GM23338 (cell line): Measurements from ENCODE around the gene TRPM2. TPM values are rescaled to one million over a fixed set of nuclear protein-coding genes. Genes with fewer than 3 reads are reported as not detected.

ENCODE experiments used
- ATAC-seq: fragments of 200-7000 bp; cut with Tn5 transposase; 3 replicates; pipeline ENCODE4 v1.9.1; 2020
- DNase-seq: peaks from one replicate; pipeline ENCODE4 v3.0.0-alpha.2; 2015; ENCODE audit warnings: low spot score
- H2AFZ ChIP-seq: fragments of 200-600 bp; sonication (generic); 2 replicates; pipeline ENCODE4 v1.8.0; 2016; ENCODE audit warnings: antibody characterized with exemption, mild to moderate bottlenecking, moderate library complexity
- H3F3A ChIP-seq: fragments of 200-600 bp; sonication (generic); replicated peaks from 2 replicates; pipeline ENCODE4 v1.8.0; 2017; ENCODE audit warnings: antibody characterized with exemption, mixed run types, low read depth
- H3K27ac ChIP-seq: fragments of 200-600 bp; sonication (generic); 2 replicates; pipeline ENCODE4 v1.6.1; 2016; ENCODE audit warnings: low read depth
- H3K27me3 ChIP-seq: fragments of 200-600 bp; sonication (generic); 2 replicates; pipeline ENCODE4 v1.8.0; 2016; ENCODE audit warnings: mild to moderate bottlenecking, mixed run types, moderate library complexity; ENCODE audit not compliant: insufficient read depth
- H3K36me3 ChIP-seq: fragments of 200-600 bp; sonication (generic); 2 replicates; pipeline ENCODE4 v1.8.0; 2016; ENCODE audit warnings: mild to moderate bottlenecking; ENCODE audit not compliant: insufficient read depth
- H3K4me1 ChIP-seq: fragments of 200-600 bp; sonication (generic); 2 replicates; pipeline ENCODE4 v1.8.0; 2016; ENCODE audit warnings: mild to moderate bottlenecking, moderate library complexity; ENCODE audit not compliant: insufficient read depth
- H3K4me2 ChIP-seq: fragments of 200-600 bp; sonication (generic); 2 replicates; pipeline ENCODE4 v1.7.1; 2017; ENCODE audit warnings: mixed run types
- H3K4me3 ChIP-seq: fragments of 200-600 bp; sonication (generic); 2 replicates; pipeline ENCODE4 v1.6.1; 2016; ENCODE audit warnings: mixed run types
- H3K79me2 ChIP-seq: fragments of 200-600 bp; sonication (generic); replicated peaks from 2 replicates; pipeline ENCODE4 v1.8.0; 2017; ENCODE audit warnings: mild to moderate bottlenecking; ENCODE audit not compliant: insufficient read depth
- H3K9me2 ChIP-seq: fragments of 200-600 bp; sonication (generic); 2 replicates; pipeline ENCODE4 v1.8.0; 2017; ENCODE audit not compliant: insufficient read depth
- H4K20me1 ChIP-seq: fragments of 200-600 bp; sonication (generic); replicated peaks from 2 replicates; pipeline ENCODE4 v1.8.0; 2017; ENCODE audit warnings: mild to moderate bottlenecking; ENCODE audit not compliant: insufficient read depth
- H3K27ac Mint-ChIP-seq: 2 replicates; pipeline ENCODE4 v1.8.0; 2020; ENCODE audit warnings: inconsistent platforms, mild to moderate bottlenecking, moderate library complexity, mixed read lengths
- H3K27me3 Mint-ChIP-seq: 3 replicates; pipeline ENCODE4 v1.8.0; 2022; ENCODE audit warnings: low read depth, mild to moderate bottlenecking, moderate library complexity, mixed read lengths, inconsistent platforms; ENCODE audit not compliant: insufficient read depth, poor library complexity
- H3K36me3 Mint-ChIP-seq: 3 replicates; pipeline ENCODE4 v1.8.0; 2021; ENCODE audit warnings: low read depth, mild to moderate bottlenecking, inconsistent platforms, moderate library complexity, mixed read lengths
- H3K4me1 Mint-ChIP-seq: 3 replicates; pipeline ENCODE4 v1.8.0; 2020; ENCODE audit warnings: mild to moderate bottlenecking, inconsistent platforms, mixed read lengths
- H3K4me3 Mint-ChIP-seq: 3 replicates; pipeline ENCODE4 v1.8.0; 2021; ENCODE audit warnings: moderate library complexity, mild to moderate bottlenecking, inconsistent platforms, mixed read lengths
- H3K9me3 Mint-ChIP-seq: 3 replicates; pipeline ENCODE4 v1.8.0; 2020; ENCODE audit warnings: moderate library complexity, mild to moderate bottlenecking, inconsistent platforms, mixed read lengths
- CREB1 ChIP-seq: fragments of 250-450 bp; sonication (Bioruptor Pico); IDR thresholded peaks from 2 replicates; pipeline ENCODE4 v1.5.0; 2020; ENCODE audit warnings: low read depth, mild to moderate bottlenecking, moderate library complexity
- ETS1 ChIP-seq: IDR thresholded peaks from 2 replicates; pipeline ENCODE4 v1.6.1; 2016; ENCODE audit warnings: antibody characterized with exemption
- EZH2 ChIP-seq: fragments of 200-600 bp; sonication (generic); IDR thresholded peaks from one replicate; pipeline ENCODE4 v1.8.0; 2017; ENCODE audit warnings: antibody characterized with exemption, mild to moderate bottlenecking, low read depth; ENCODE audit not compliant: unreplicated experiment
- JUNB ChIP-seq: IDR thresholded peaks from one replicate; pipeline ENCODE4 v1.6.1; 2016; ENCODE audit warnings: antibody characterized with exemption; ENCODE audit not compliant: unreplicated experiment
- REST ChIP-seq: IDR thresholded peaks from one replicate; pipeline ENCODE4 v1.6.1; 2018; ENCODE audit warnings: antibody characterized with exemption; ENCODE audit not compliant: unreplicated experiment
- ZNF331 ChIP-seq: fragments of 250-450 bp; sonication (Bioruptor Pico); IDR thresholded peaks from 2 replicates; pipeline ENCODE4 v1.5.0; 2020; ENCODE audit warnings: low read depth, mild to moderate bottlenecking, moderate library complexity
- ZNF462 ChIP-seq: fragments of 250-450 bp; sonication (Bioruptor Pico); IDR thresholded peaks from 2 replicates; pipeline ENCODE4 v1.5.0; 2020; ENCODE audit warnings: mild to moderate bottlenecking, moderate library complexity
- polyA plus RNA-seq: library from polyadenylated mRNA; unstranded; fragments of >200 nt; fragmentation: Nextera tagmentation; extraction: Ambion mirVana; gene quantifications from 2 replicates; pipeline ENCODE4 v1.2.1, GENCODE V29; 2016
- total RNA-seq: library from RNA; depleted of rRNA; stranded (reverse); fragments of >200 nt; shearing (Covaris generic); gene quantifications from 2 replicates; pipeline ENCODE4 v1.2.3, GENCODE V29; 2014

TRPM2 gene
- total and polyA plus RNA-seq, 2 experiments from 2014 or later: 0.53 to 0.83 TPM

- no peak for TF ChIP-seq ZNF462
Observed at GRCh38 chr21:44473915-44474555, 120.6 kb downstream of the TRPM2 start (continued).

- Mint-ChIP-seq H3K27me3 (no peaks in the 10 kb centered on the region), H3K9me3 (peaks cover 8% of the 10 kb centered on the region; the same call in 2 of the 3 replicates), H3K4me3 (no peak overlapping the region), H3K4me1 (peaks cover 9% of the 10 kb centered on the region; the same call in 1 of the 3 replicates), H3K27ac (no peak overlapping the region), H3K36me3 (no peaks in the 10 kb centered on the region; the same call in 2 of the 3 replicates)
- no peaks in the 10 kb centered on the region for H3K27me3 ChIP-seq
- no peaks in the 10 kb centered on the region for H3K79me2 ChIP-seq
- no peak overlapping the region for H2AFZ ChIP-seq
- no peaks in the 10 kb centered on the region; the same call in 1 of the 2 replicates for H3K4me1 ChIP-seq
- 0 out of 2 replicates have a peak, but pooled peaks cover 5% of the 10 kb centered on the region for H3K9me2 ChIP-seq
- no peak overlapping the region for H3K27ac ChIP-seq
- no peaks in the 10 kb centered on the region for H3F3A ChIP-seq
- no peaks in the 10 kb centered on the region for H4K20me1 ChIP-seq
- DNase-seq (no peak), ATAC-seq (no peak)
- H3K36me3 ChIP-seq: no peaks in the 10 kb centered on the region
- H3K4me2 ChIP-seq: no peak overlapping the region
- no peak overlapping the region for H3K4me3 ChIP-seq
- TF ChIP-seq REST (no peak), JUNB (no peak), ETS1 (no peak), CREB1 (CRISPR knock-in tag) (no peak), ZNF331 (no peak), EZH2 (no peak)
Observed at GRCh38 chr21:44475266-44475845, 121.9 kb downstream of the TRPM2 start.
